ENCODE measurements around the gene GLG1.
"Not testable (repeated sequence)": the region's sequence is repeated elsewhere in the genome, so short reads cannot be mapped to it uniquely, and the experiment has no call there.

GRCh38 chr16:74420612-74421481, 186.1 kb downstream of the GLG1 start, which contains the start of gene CLEC18B:
- not testable (repeated sequence) for TF ChIP-seq CTCF (IDR thresholded peaks at IDR 0.05 in 4 of 5, conservative IDR thresholded peaks at IDR 0.05 in 1 of 5); POLR2A (IDR thresholded peaks at IDR 0.05)
